ENCODE results near the gene ABI1. TPM values are rescaled to one million over a fixed set of nuclear protein-coding genes. Genes with fewer than 3 reads are reported as not detected.

The ABI1 gene
- total and polyA plus RNA-seq, 2 donors (not counting 3 experiments of a cell fraction or from before 2014, with no cell fraction given), result 58.8 to 59.1 TPM

- Histone ChIP-seq H2AFZ (ENCODE audit: low read depth, low read length) (no peak overlapping the region), H3K4me1 (ENCODE audit: control insufficient read depth, extremely low read depth, insufficient read depth, low read length) (no peaks in the 10 kb centered on the region), H3K27me3 (ENCODE audit: control insufficient read depth in 2 of 2, insufficient read depth in 2 of 2, low read length in 2 of 2) (peaks cover 6 to 11% of the 10 kb centered on the region in 2 experiments), H3K4me2 (ENCODE audit: insufficient read depth, low read length) (no peak overlapping the region), H3K27ac (ENCODE audit: insufficient read depth, low read depth, low read length) (no peak overlapping the region), H3K4me3 (replicated peaks in 1 of 3; ENCODE audit: insufficient read depth in 1 of 3, low read depth in 1 of 3, low read length in 3 of 3) (no peak overlapping the region), H3K79me2 (ENCODE audit: control insufficient read depth, insufficient read depth, low read length) (no peaks in the 10 kb centered on the region), H3K36me3 (ENCODE audit: control insufficient read depth in 2 of 2, extremely low read depth in 1 of 2, insufficient read depth in 2 of 2, low read length in 2 of 2) (no peaks in the 10 kb centered on the region), H3K9me3 (replicated peaks; ENCODE audit: control insufficient read depth, insufficient read depth, low read length) (no peaks in the 10 kb centered on the region), H3K9me1 (replicated peaks; ENCODE audit: control insufficient read depth, extremely low read depth, insufficient read depth, low read length) (no peaks in the 10 kb centered on the region), H4K20me1 (replicated peaks; ENCODE audit: control insufficient read depth, extremely low read depth, insufficient read depth, low read length) (no peaks in the 10 kb centered on the region), H3K9ac (replicated peaks; ENCODE audit: extremely low read depth, insufficient read depth, low read length) (no peak overlapping the region)
- no TSS peak for BruUV-seq (replicated peaks)
- FAIRE-seq (no peak), DNase-seq (ENCODE audit: low read depth, low spot score) (no peak)
- intact Hi-C loops (cut with micrococcal nuclease) (no loop called here), dilution Hi-C loops (cut with MboI; ENCODE audit: extremely low pct_ligation_motif_present, low sequenced_read_pairs) (no loop called here)
- TF ChIP-seq EZH2 (IDR thresholded peaks at IDR 0.05; ENCODE audit: borderline replicate concordance, low read depth, low read length, severe bottlenecking), result no peak
- TF ChIP-seq MAX (IDR thresholded peaks at IDR 0.05; ENCODE audit: insufficient read depth, insufficient read length), result no peak
- no peak for TF ChIP-seq FOS (IDR thresholded peaks at IDR 0.05; ENCODE audit: borderline replicate concordance, insufficient read depth, low read length)
- TF ChIP-seq CTCF (IDR thresholded peaks at IDR 0.05; ENCODE audit: extremely low read depth in 1 of 2, insufficient read depth in 1 of 2, low read depth in 1 of 2, low read length in 2 of 2), result no peak
- no peak for TF ChIP-seq POLR2A (IDR thresholded peaks at IDR 0.05; ENCODE audit: low read depth, low read length)
- no peak for TF ChIP-seq GATA2 (IDR thresholded peaks at IDR 0.05; ENCODE audit: insufficient read depth, insufficient read length, low read depth, low read length)
- CTCF ChIA-PET, result interaction anchor here (1.0 to 4.9 kb wide), 3 partner anchors 8 to 143 kb away, joined by 11 to 25 read pairs (median 16); partner anchors contain the start of gene ABI1
- POLR2A ChIA-PET, result no interaction called here
Observed at GRCh38 chr10:26869528-26869927, 8.8 kb upstream of the ABI1 start.
